IMR-90 (cell line): ENCODE results near the gene MFSD2A. TPM values are rescaled to one million over a fixed set of nuclear protein-coding genes. Genes with fewer than 3 reads are reported as not detected.

Experiments used
- ATAC-seq: fragments of 200-7000 bp; cut with Tn5 transposase; 2 replicates; pipeline ENCODE4 v1.9.1; 2020; ENCODE audit warnings: low read depth, mild to moderate bottlenecking, moderate library complexity
- BruUV-seq: library from RNA; stranded (reverse); fragments of 400-500 nt; replicated peaks from 2 replicates; lab custom pipeline; 2021; lab: Mats Ljungman, UMichigan
- CTCF ChIA-PET: fragments of 300-600 bp; formaldehyde crosslinking; extraction: SDS; loops from one replicate; lab custom pipeline; 2021; ENCODE audit warnings: antibody characterized with exemption; lab: Yijun Ruan, JAX
- POLR2A ChIA-PET: fragments of 300-600 bp; sonication (Branson Sonifier 250); formaldehyde crosslinking; loops from one replicate; lab custom pipeline; 2022; ENCODE audit warnings: antibody characterized with exemption; ENCODE audit not compliant: unreplicated experiment; lab: Charles Lee
- DNase-seq: peaks from one replicate; pipeline ENCODE4 v3.0.0; 2013
- H2AFZ ChIP-seq: replicated peaks from 2 replicates; pipeline ENCODE3; 2013; ENCODE audit warnings: low read length, mild to moderate bottlenecking; ENCODE audit not compliant: poor library complexity
- H2AK5ac ChIP-seq: 2 replicates; pipeline ENCODE4 v1.6.1; 2013; ENCODE audit warnings: low read depth, low read length, inconsistent platforms
- H2AK9ac ChIP-seq: replicated peaks from 2 replicates; pipeline ENCODE3; 2013; ENCODE audit warnings: mild to moderate bottlenecking, low read depth, low read length, moderate library complexity; ENCODE audit not compliant: poor library complexity
- H2BK120ac ChIP-seq: 2 replicates; pipeline ENCODE4 v1.6.1; 2013; ENCODE audit warnings: low read depth, low read length, inconsistent platforms
- H2BK15ac ChIP-seq: 3 replicates; pipeline ENCODE4 v1.6.1; 2013; ENCODE audit warnings: low read depth, low read length, inconsistent platforms
- H2BK20ac ChIP-seq: 2 replicates; pipeline ENCODE4 v1.6.1; 2013; ENCODE audit warnings: low read depth, mild to moderate bottlenecking, inconsistent platforms, low read length, moderate library complexity
- H2BK5ac ChIP-seq: 2 replicates; pipeline ENCODE4 v1.6.1; 2013; ENCODE audit warnings: mild to moderate bottlenecking, low read depth, low read length, inconsistent platforms; ENCODE audit not compliant: poor library complexity, severe bottlenecking
- H3K14ac ChIP-seq: replicated peaks from 2 replicates; pipeline ENCODE4 v1.6.1; 2013; ENCODE audit warnings: low read depth, low read length, inconsistent platforms
- H3K18ac ChIP-seq: 2 replicates; pipeline ENCODE4 v1.6.1; 2013; ENCODE audit warnings: low read depth, low read length, control low read depth
- H3K23ac ChIP-seq: 2 replicates; pipeline ENCODE4 v1.6.1; 2013; ENCODE audit warnings: low read depth, low read length, inconsistent platforms
- H3K27ac ChIP-seq: 2 replicates; pipeline ENCODE4 v1.5.1; 2013; ENCODE audit warnings: mild to moderate bottlenecking, control low read depth, low read length; ENCODE audit not compliant: insufficient read depth
- H3K27me3 ChIP-seq: 2 replicates; pipeline ENCODE4 v1.6.1; 2013; ENCODE audit warnings: low read length; ENCODE audit not compliant: control insufficient read depth, insufficient read depth
- H3K36me3 ChIP-seq: 2 replicates; pipeline ENCODE4 v1.6.1; 2013; ENCODE audit warnings: low read length, mixed read lengths; ENCODE audit not compliant: control insufficient read depth, insufficient read depth
- H3K4ac ChIP-seq: 2 replicates; pipeline ENCODE4 v1.6.1; 2013; ENCODE audit warnings: low read depth, low read length, inconsistent platforms
- H3K4me1 ChIP-seq: 2 replicates; pipeline ENCODE4 v1.6.1; 2013; ENCODE audit warnings: low read length, mixed read lengths; ENCODE audit not compliant: control insufficient read depth, insufficient read depth
- H3K4me2 ChIP-seq: 2 replicates; pipeline ENCODE4 v1.6.1; 2013; ENCODE audit warnings: low read depth, mild to moderate bottlenecking, control low read depth, low read length, moderate library complexity
- H3K4me3 ChIP-seq: 2 replicates; pipeline ENCODE4 v1.5.1; 2013; ENCODE audit warnings: low read depth, mild to moderate bottlenecking, control low read depth, low read length, moderate library complexity; ENCODE audit not compliant: insufficient read depth
- H3K56ac ChIP-seq: 2 replicates; pipeline ENCODE4 v1.6.1; 2013; ENCODE audit warnings: low read length, inconsistent platforms; ENCODE audit not compliant: insufficient read depth; ENCODE audit errors: extremely low read depth
- H3K79me1 ChIP-seq, 2 experiments: 2 replicates each; pipeline ENCODE4 v1.6.1; 2013; ENCODE audit warnings: low read length in 2 of 2, inconsistent platforms in 1 of 2, low read depth in 1 of 2
- H3K9ac ChIP-seq: 2 replicates; pipeline ENCODE4 v1.6.1; 2013; ENCODE audit warnings: low read depth, low read length, control low read depth
- H3K9me1 ChIP-seq: 2 replicates; pipeline ENCODE4 v1.6.1; 2013; ENCODE audit warnings: low read length, inconsistent platforms; ENCODE audit not compliant: insufficient read depth
- H3K9me3 ChIP-seq: 2 replicates; pipeline ENCODE4 v1.6.1; 2013; ENCODE audit warnings: low read length; ENCODE audit not compliant: control insufficient read depth, insufficient read depth
- H4K20me1 ChIP-seq: 2 replicates; pipeline ENCODE4 v1.6.1; 2013; ENCODE audit warnings: low read length, inconsistent platforms; ENCODE audit not compliant: insufficient read depth
- H4K5ac ChIP-seq: 2 replicates; pipeline ENCODE4 v1.6.1; 2013; ENCODE audit warnings: mild to moderate bottlenecking, low read depth, low read length, control low read depth
- H4K8ac ChIP-seq, 2 experiments: 2 replicates each; pipeline ENCODE4 v1.6.1; 2013; ENCODE audit warnings: low read depth in 2 of 2, low read length in 2 of 2, control low read depth in 1 of 2, inconsistent platforms in 1 of 2
- H4K91ac ChIP-seq: 2 replicates; pipeline ENCODE4 v1.6.1; 2013; ENCODE audit warnings: low read depth, low read length, inconsistent platforms; ENCODE audit not compliant: insufficient read depth
- RCOR1 ChIP-seq: IDR thresholded peaks from 2 replicates; pipeline ENCODE4 v1.6.1; 2012; ENCODE audit warnings: mild to moderate bottlenecking, low read length, improper control_type of control experiment; ENCODE audit not compliant: insufficient replicate concordance
- USF2 ChIP-seq: fragments of 150-350 bp; IDR thresholded peaks from 2 replicates; pipeline ENCODE4 v1.6.1; 2017; ENCODE audit warnings: mild to moderate bottlenecking, antibody characterized with exemption, low read length, low read depth
- WGBS, 2 experiments: methylation state at CpG; one replicate each; pipeline versions ENCODE4 v1.1.5 to v1.1.7; 2013; ENCODE audit warnings: missing lambda C conversion rate in 2 of 2; ENCODE audit not compliant: insufficient read length in 1 of 2; ENCODE audit errors: extremely low coverage in 2 of 2; 5-methylcytosine and 5-hydroxymethylcytosine counted together
- dilution Hi-C: fragments of 300-500 bp; cut with HindIII; formaldehyde crosslinking; loops from one replicate; pipeline ENCODE4 v1.14.3; 2018; ENCODE audit warnings: low sequenced_read_pairs; ENCODE audit not compliant: unreplicated experiment
- in situ Hi-C: fragments of 300-500 bp; cut with MboI; formaldehyde crosslinking; loops from 3 replicates; pipeline ENCODE4 v1.14.3; 2019; ENCODE audit warnings: low sequenced_read_pairs, inconsistent platforms, mixed read lengths
- intact Hi-C: fragments of 100-400 bp; cut with micrococcal nuclease; formaldehyde crosslinking; loops from 2 replicates; pipeline ENCODE4 v1.10.0; 2022
- polyA plus RNA-seq, 3 experiments: library from polyadenylated mRNA; depleted of rRNA; stranded (reverse); fragments of >200 nt; gene quantifications; 2 replicates each; pipeline ENCODE4 v1.2.3, GENCODE V29; 2012; ENCODE audit warnings: low replicate concordance in 1 of 3
- total RNA-seq: library from RNA; depleted of rRNA; stranded (reverse); fragments of >200 nt; gene quantifications from 2 replicates; pipeline ENCODE4 v1.2.3, GENCODE V29; 2012

MFSD2A gene
- total and polyA plus RNA-seq, 2 of the 4 experiments (the other 2 are of a cell fraction) = 5.7 to 7.3 TPM

DNA sequence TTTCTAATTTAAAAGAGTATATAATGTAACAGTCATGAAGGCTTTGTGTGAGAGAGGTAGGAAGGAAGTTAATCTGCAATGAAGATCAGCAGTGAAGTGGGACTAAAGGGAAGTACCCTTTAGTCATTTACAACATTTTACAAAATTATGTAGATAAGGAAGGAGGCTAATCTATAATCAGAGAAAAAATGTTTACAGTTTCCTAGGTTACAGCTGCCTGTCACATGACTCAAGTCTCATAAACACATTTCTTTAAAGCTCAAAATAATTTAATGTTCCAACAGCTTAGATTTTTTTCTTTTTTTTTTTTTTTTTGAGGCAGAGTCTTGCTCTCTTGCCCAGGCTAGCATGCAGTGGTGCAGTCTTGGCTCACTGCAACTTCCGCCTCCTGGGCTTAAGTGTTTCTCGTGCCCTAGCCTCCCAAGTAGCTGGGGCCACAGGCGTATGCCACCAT is 59.3 kb downstream of the MFSD2A start:
- H3K4me1 ChIP-seq = no peaks in the 10 kb centered on the region; the same call in 1 of the 2 replicates
- no peak for ATAC-seq
- no peak overlapping the region for H4K91ac ChIP-seq
- no peak overlapping the region for H2BK15ac ChIP-seq
- peak overlapping the region; percentile 20; the same call in 1 of the 2 replicates for H3K27ac ChIP-seq
- no peak overlapping the region for H3K4me2 ChIP-seq
- H4K5ac ChIP-seq = no peak overlapping the region
- H3K4ac ChIP-seq = no peak overlapping the region
- dilution Hi-C loops (no loop called here), in situ Hi-C loops (no loop called here), intact Hi-C loops (no loop called here)
- no peak overlapping the region for H3K23ac ChIP-seq
- H2AFZ ChIP-seq = no peak overlapping the region
- no peaks in the 10 kb centered on the region for H3K79me1 ChIP-seq
- H3K14ac ChIP-seq = no peak overlapping the region
- no peak overlapping the region for H2AK9ac ChIP-seq
- H3K18ac ChIP-seq = no peak overlapping the region; the same call in 1 of the 2 replicates
- peak; percentile 74 for TF ChIP-seq USF2
- TF ChIP-seq RCOR1 = no peak
- H2AK5ac ChIP-seq = peak overlapping the region; percentile 79
- no peaks in the 10 kb centered on the region for H3K9me3 ChIP-seq
- peak overlapping the region; percentile 94; the same call in 1 of the 2 replicates for H2BK120ac ChIP-seq
- no peak overlapping the region for H3K56ac ChIP-seq
- DNase-seq = peak; percentile 37
- H2BK20ac ChIP-seq = no peak overlapping the region
- H2BK5ac ChIP-seq = peak overlapping the region; percentile 92
- WGBS, 2 experiments = 89% methylated on average over 3 of the region's 3 CpGs; no CpG with 5 or more reads in 1 of the 2 experiments
- POLR2A ChIA-PET = interaction anchor here (0.6 to 1.2 kb wide), 2 partner anchors 26 to 116 kb away, joined by 3 to 4 read pairs; partner anchors contain the start of gene CAP1
- 0 out of 4 replicates have a peak overlapping the region, but pooled peaks have one; percentile 26 to 75 for H4K8ac ChIP-seq
- no peak overlapping the region for H3K9ac ChIP-seq
- no peaks in the 10 kb centered on the region for H3K36me3 ChIP-seq
- BruUV-seq = no TSS peak
- H3K27me3 ChIP-seq = no peaks in the 10 kb centered on the region
- no peak overlapping the region for H3K4me3 ChIP-seq
- 0 out of 2 replicates have a peak, but pooled peaks cover 2% of the 10 kb centered on the region for H3K9me1 ChIP-seq
- CTCF ChIA-PET = interaction anchor here (0.6 to 1.9 kb wide), 4 partner anchors 9 to 616 kb away, joined by 3 to 9 read pairs (median 4); no protein-coding TSS in a partner anchor
- H4K20me1 ChIP-seq = no peaks in the 10 kb centered on the region
